Kidney capillary endothelial cell (primary cell): ENCODE results near the gene CEP89.
"Not testable (repeated sequence)": the region's sequence is repeated elsewhere in the genome, so short reads cannot be mapped to it uniquely, and the experiment has no call there.

ENCODE experiments used
- DNase-seq: peaks from one replicate; pipeline ENCODE4 v3.0.0-alpha.2; 2018; ENCODE audit warnings: low spot score

Gene CEP89

DNA sequence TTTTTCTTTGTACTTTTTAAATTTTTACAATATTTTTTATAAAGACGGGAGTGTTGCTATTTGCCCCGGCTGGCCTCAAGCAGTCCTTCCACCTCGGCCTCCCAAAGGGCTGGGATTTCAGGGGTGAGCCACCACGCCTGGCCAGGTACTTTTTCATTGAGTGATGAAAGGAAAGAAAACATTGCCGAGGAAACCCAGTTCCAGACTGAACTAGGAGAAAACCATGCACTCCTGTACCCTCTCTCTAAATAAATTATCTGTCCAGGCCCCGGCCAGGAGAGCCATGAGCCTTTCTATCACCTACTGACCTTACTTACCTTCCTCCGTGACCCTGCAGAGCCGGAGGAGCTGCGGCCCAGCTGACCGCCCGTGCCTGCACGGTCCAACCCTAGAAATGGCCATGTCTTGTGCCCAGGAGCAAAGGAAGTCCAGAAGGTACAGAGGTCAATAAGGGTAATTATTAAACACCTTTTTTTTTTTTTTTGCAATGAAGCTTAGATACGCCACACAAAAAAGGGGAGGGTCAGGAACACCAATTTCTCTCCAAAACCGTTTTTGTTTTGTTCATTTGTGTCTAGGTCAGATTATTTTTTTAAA, 102.3 kb downstream of the CEP89 start, which contains the start of gene SLC7A9:
TSS of gene SLC7A9 (minus strand) at position 399 of the 597 bp plus-strand sequence. CDS start 1,233 bp downstream, outside the sequence.
- no peak for DNase-seq

DNA sequence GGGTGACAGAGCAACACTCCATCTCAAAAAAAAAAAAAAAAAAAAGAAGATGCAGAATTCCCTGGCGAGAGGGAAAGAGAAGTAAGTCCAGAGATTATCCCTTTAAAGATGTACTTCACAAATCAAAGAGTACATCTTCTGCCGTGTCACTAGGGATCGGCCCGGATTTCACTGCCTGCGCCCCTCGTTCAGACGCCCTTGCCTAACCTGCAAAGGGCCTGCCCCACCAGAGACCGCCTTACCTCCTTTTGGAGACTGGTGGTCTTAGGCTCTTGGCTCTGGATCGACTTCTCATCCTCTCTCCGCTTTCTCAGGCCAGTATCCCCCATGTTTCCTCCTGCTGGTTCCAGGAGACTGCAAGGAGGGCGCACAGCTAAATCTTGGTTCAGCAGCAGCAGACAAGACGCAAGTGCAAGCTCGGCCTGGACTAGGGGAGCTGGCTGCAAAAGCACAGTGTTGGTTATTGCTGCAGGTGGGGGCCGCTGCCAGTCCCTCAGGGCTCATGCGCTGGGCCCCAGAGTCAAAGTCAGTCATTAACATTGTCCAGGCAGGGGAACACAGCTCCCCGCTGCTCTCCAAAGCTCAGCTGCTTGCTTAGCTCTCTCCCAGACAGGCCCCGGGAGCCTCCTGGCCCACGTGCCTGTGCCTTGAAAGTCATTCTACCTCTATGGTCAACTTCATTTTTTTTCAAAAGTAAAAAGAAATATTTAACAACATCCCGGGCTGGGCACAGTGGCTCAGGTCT, 103.4 kb downstream of the CEP89 start:
- no peak for DNase-seq

DNA sequence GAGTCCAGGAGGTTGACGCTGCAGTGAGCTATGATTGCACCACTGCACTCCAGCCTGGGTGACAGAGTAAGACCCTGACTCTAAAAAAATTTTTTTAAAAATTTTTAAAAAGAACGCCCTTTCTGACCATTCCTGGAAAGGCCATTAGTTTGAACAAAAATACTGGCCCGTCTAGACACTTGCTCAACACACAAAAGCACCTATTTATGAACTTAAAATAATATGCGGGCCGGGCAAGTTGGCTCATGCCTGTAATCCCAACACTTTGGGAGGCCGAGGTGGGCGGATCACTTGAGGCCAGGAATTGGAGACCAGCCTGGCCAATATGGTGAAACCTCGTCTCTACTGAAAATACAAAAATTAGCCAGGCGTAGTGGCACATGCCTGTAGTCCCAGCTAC, 104.3 kb downstream of the CEP89 start:
- not testable (repeated sequence) for DNase-seq

DNA sequence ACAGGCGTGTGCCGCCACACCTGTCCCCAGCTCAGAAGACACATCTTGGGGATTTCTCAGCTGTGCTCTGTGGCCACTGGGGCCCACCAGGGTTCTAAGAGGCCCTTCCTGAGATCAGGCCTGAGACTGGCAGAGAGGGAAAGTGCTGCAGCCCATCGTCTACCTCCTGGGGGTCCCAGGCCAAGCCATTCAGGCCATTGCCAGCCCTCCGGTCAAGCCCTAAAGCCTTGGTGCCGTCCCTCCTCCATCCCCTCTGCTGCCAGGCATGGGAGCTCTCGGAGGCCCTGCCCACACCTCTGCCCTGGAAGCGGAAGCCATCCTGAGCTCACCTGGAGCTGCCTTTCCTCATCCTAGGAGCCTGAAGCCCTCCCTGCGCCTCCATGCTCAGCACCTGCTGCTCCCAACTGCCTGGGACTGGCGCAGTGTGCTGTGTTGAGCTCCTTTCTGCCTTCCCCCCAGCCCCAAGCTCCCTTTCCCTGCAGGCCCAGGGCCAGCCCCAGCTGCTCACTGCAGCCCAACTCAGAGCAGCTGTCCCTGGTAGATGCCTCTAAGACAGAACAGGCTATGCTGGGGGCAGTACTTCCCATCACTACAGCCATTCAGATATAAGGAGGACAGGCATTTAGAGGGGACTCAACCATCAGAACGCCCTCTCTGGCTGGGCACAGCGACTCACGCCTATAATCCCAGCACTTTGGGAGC, 105.0 kb downstream of the CEP89 start:
- no peak for DNase-seq

DNA sequence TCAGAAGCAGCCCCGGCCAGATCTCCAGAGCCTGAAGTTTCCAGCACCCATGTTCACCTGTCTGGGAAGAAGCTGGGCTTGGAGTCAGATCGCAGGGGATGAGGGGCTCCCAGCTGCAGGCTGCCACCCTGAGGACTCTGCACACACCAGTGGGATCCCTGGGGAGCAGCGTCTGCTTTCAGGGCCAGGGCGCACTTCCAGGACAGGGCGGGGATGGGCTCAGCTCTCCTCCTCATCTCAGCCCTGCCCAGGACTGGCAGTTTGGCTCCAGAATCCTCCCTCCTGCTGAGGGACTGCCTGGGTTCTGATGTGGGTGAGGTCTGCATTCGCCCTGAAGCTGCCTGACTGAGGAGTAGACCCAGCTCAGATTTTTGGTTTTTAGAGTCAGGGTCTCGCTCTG, 105.7 kb downstream of the CEP89 start:
- no peak for DNase-seq

DNA sequence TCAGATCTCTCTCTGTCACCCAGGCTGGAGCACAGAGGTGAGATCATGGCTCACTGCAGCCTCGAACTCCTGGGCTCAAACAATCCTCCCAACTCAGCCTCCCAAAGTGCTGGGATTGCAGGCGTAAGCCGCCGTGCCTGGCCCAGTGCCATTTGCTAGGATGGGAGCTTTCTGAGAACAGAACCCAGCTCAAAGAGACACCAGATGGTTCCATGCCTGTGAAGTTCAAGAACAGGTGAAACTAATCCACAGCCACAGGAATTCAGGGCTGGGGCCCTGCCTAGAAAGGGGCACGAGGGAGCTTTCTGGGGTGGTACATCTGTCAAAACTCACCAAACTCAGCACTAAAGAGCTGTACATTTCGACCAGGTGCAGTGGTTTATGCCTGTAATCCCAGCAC, 106.4 kb downstream of the CEP89 start:
- DNase-seq, result no peak

DNA sequence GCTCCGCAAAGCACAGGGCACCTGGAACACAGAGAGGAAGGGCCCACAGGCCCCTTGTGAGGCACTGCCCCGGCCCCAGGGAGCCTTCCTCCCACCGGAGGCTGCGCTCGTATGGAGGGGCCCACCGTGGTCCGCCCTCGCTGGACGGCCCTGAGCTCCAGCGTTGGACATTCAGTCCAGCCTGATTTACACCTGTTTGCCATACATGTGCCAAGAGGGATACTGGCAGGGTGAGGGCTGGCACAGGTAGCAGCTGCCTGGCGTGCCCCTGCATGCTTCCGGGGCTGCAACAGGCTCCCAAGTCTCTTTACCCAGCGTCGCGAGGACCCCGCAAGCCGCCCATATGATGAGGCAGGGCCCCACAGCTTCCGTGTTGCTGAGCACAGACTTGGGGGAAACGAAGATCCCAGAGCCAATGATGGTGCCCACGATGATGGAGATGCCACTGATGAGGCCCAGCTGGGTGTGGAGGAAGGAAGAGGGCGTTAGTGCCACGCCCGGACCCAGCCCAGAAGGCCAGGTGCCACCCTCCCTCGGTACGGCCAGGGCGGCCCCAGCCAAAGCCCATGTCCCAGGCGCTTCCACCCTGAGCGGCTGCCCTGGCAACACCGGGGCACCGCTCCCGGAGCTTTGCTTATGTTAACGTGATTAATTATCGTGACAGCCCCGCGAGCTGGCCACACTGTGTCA, 107.3 kb downstream of the CEP89 start:
- DNase-seq, result no peak

DNA sequence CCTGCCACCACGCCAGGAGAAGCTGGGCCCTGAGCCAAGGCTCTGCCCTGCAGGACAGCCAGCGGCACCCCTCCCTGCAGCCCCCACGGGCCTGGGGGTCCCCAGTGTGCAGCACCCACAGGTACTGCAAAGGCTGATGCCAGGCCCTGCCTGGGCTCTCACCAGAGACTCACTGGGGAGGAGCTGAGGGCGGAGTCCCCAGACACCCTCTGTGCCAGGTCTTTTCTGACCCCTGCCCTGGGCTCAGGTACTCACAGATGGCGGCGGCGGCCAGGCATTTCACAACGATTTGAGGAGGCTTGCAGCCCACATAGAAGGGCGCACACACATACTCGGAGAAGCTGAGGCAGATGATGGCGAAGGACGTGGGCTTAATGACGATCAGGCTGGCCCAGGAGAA, 107.9 kb downstream of the CEP89 start:
- DNase-seq, result no peak

DNA sequence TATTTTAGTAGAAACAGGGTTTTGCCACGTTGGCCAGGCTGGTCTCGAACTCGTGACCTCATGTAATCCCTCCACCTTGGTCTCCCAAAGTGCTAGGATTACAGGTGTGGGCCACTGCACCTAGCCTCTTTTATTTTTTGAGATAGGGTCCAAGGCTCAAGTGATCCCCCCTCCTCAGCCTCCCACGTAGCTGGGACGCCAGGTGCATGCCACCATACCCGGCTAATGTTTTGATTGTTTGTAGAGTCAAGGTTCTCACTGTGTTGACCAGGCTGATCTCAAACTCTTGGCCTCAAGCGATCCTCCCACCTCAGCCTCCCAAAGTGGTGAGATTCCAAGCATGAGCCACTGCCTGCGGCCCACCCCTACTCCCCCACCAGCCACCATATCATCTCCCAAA, 108.5 kb downstream of the CEP89 start:
- no peak for DNase-seq

DNA sequence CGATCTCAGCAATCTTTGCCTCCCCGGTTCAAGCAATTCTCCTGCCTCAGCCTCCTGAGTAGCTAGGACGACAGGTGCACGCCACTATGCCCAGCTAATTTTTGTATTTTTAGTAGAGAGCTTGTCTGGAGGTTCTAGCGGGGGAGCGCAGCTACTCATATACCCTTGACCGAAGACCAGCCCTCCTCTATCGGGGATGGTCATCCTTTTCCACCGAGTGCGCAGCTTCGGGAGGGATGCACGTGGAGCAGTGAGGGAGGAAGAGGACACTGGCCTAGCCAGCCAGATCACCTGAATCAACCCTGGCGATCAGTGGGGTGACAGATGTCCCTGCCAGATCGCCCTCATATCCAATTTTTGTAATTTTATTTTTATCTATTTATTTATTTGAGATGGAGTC, 109.0 kb downstream of the CEP89 start:
- no peak for DNase-seq

DNA sequence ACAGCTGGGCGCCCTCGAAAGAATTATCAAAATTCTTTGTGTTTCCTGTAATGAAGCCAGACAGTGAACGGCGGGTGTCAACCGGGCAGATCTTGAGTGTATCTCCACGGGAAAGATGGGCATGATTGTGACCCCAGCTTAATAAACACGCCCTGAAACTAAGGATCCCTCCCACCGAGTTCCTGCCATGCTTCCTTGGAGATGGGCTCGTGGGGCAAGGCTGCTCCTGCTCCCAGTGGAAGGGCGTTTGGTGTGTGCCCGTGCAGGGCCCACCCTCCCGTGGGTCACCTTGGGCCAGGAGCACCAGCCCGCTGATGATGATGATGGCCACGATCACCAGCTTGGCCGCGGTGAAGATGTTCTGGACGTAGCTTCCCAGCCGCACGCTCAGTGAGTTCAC, 109.6 kb downstream of the CEP89 start:
- DNase-seq, result no peak

DNA sequence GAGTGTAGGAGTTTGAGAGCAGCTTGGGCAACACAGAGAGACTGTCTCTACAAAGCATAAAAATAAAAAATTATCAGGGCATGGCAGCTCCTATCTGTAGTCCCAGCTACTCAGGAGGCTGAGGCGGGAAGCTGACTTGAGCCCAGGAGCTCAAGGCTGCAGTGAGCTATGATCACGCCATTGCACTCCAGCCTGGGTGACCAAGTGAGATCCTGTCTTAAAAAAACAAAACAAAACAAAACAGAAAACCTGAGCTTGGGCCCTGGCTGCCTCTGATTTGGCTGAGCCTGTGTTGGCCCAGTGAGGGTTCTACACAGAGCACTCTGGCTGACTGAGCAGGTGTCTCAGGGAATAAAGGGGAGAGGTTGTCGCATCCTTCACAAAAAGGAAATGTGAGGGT, 110.2 kb downstream of the CEP89 start:
- no peak for DNase-seq

DNA sequence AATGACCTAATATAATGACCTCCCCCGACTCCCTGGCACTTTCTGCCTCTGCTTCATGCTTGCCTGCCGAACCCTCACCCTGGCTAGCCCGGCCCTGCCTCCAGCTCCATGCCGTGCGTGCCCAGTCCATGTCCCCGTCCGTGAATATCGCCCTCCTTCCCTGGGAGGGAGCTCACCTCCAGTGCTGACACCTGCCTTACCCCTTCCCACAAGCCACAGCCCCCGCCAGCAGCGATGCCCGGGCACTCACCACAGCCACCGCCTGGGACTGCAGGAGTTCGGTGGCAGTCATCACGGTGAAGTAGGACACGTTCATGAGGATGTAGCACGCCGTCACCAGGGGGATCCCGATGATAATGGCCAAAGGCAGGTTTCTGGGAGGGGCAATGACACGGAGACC, 112.2 kb downstream of the CEP89 start:
- no peak for DNase-seq

DNA sequence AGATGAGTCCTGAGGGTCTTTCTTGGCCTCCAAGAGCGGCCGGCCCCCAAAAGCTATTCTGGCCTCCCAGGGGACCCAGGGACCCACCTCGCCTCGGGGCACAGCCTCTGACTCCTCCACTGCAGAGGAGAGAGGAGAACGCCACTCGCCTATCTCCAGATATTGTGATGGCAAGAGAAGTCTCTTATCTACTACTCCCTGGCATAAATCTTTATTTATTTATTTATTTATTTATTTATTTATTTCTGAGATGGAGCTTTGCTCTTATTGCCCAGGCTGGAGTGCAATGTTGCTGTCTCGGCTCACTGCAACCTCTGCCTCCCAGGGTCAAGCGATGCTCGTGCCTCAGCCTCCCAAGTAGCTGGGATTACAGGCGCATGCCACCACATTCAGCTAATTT, 113.2 kb downstream of the CEP89 start:
- DNase-seq, result no peak

DNA sequence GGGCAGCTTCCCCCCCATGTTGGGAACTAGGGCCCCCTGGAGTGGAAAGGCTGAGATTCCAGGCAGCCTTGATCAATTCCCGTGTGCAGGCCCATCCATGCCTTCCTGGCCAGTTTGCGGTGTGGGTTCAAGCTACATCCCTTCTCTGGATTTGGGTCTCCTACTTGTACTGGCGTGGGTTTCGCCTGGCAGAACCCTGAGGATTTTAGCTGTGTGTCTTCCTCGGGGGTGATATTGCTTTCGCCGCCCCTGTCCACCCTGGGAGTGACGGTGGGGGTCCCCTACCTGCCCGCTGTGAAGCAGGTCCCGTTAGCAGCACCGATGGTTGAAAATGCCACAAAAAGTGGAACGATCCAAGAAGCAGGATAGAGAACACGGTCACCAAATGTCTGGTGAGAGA, 113.6 kb downstream of the CEP89 start:
- DNase-seq, result no peak

DNA sequence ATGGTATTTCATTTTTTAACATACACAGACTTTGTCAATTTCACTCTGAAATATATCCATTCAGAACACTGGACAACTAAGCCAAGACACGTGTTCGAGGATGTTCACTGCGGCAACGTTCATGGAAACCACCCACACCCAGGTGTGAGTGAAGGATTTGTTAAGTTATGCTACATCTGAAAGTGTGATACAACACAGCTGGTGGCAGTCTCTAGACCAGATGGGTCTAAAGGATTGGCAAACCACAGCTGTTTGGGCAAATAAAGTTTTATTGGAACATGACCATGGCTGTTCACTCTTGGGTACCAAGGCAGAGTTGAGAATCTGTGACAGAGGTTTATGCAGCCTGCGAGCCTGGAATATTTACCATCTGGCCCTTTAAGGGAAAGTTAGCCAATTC, 114.2 kb downstream of the CEP89 start:
- no peak for DNase-seq

DNA sequence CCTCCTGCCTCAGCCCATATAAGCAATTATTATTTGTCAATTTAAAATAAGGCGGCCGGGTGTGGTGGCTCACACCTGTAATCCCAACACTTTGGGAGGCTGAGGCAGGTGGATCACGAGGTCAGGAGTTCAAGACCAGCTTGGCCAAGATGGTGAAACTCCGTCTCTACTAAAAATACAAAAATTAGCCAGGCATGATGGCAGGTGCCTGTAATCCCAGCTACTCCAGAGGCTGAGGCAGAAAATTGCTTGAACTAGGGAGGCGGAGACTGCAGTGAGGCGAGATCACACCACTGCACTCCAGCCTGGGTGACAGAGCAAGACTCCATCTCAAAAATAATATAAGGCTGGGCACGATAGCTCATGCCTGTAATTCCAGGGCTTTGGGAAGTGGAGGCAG, 114.9 kb downstream of the CEP89 start:
- not testable (repeated sequence) for DNase-seq

DNA sequence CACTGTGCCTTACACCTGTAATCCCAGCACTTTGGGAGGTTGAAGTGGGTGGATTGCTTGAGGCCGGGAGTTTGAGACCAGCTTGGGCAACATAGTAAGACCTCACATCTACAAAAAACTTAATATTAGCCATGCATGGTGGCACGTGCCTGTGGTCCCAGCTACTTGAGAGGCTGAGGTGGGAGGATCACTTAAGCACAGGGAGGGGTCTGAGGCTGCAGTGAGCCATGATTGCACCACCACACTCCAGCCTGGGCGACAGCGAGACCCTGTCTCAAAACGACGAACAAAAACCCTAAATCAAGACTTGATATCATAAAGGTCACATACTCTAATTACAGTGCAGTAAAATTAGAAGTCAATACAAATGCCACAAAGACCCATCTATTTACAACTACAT, 119.5 kb downstream of the CEP89 start:
- DNase-seq, result no peak

DNA sequence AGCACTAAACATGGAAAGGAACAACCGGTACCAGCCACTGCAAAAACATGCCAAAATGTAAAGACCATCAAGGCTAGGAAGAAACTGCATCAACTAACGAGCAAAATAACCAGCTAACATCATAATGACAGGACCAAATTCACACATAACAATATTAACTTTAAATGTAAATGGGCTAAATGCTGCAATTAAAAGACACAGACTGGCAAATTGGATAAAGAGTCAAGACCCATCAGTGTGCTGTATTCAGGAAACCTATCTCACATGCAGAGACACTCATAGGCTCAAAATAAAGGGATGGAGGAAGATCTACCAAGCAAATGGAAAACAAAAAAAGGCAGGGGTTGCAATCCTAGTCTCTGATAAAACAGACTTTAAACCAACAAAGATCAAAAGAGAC, 123.7 kb downstream of the CEP89 start:
- not testable (repeated sequence) for DNase-seq

DNA sequence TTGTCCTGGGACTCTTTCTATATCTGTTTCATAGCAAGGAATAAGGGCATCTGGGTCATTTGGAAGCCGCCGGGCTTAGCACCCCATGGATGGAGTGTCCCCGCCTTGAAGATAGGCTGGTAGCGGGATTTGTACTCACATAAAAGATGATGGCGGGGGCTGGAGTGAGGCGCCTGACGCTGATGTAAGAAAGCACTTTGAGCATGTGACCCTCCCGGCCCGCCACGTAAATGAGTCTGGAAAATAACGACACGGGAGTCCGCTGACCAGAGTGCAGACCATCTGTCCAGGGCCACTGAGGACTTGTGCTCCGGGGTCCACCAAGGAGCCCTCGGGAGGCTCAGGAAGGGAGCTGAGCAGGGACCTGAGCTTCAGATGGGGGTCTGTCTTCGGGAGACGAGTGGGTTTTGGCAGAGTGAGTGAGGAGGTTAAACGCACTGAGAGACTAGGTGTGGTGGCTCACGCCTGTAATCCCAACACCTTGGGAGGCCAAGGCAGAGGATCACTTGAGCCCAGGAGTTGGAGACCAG, 128.0 kb downstream of the CEP89 start:
- DNase-seq, result no peak

DNA sequence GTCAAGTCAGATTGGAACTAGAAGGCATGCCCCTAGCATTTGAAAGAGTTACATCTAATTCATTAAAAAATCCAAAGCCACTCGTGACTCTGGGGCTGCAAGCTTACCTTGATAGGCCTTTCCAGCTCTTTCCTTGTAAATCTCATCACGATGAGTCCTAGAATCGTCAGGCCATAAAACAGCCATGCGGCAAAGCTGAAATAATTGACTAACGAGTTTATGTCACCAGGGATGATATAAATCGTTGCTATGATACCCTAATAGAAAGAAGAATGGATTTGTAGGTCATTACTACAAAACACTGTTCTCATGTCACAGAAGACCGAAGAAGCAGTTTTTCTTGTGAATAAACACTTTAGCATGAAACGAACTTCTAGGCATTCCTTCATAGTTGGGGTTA, 129.7 kb downstream of the CEP89 start:
- no peak for DNase-seq

DNA sequence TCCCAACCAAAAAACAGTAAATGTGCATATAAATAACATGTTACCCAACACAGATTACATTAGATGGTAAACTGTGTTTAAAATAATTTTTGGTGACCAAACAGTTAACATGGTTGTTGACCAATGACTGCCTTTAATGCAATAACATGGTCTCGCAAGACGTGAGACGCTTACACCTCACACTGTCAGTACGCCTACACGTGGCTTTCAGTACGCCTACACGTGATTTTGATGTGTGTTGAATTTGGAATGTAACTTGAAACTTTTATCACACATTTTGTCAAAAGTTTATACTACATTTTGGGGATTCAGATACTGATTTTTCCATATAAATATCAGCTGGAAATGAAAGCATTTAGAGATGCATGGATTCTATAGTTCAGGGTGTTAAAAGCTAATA, 134.2 kb downstream of the CEP89 start:
- DNase-seq, result no peak
